NT2/D1 (cell line): ENCODE measurements around the gene IMMP2L.

Experiments
- SUZ12 ChIP-seq: IDR thresholded peaks from 2 replicates; pipeline ENCODE4 v1.6.1; 2011; ENCODE audit not compliant: insufficient read length, insufficient read depth; ENCODE audit errors: extremely low read depth
- YY1 ChIP-seq: IDR thresholded peaks from 2 replicates; pipeline ENCODE4 v1.6.1; 2011; ENCODE audit not compliant: insufficient read length, insufficient read depth
- ZNF274 ChIP-seq: IDR thresholded peaks from 2 replicates; pipeline ENCODE4 v1.6.1; 2011; ENCODE audit warnings: mild to moderate bottlenecking, low read depth, low read length

DNA sequence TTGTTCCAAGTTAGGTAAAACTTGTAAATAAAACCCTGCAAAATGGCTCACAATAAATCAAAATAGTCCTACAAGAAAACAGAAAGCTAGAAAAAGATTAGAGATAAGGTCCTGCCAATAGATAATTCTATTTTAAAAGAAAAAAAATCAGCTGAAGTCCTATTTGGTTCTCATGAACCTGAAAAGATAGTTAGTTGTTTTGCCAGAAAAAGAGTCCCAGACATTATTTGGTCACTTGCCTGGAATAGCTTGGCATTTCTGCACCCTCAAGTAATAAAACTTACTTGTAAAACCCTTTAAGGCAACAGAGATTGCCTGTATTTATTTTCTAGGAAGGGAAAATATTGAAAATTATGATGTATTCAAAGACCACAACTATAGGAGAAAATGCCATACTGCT lies 423.7 kb downstream of the IMMP2L start:
- TF ChIP-seq SUZ12 (no peak), ZNF274 (no peak), YY1 (no peak)
